ENCODE measurements around the gene FLII.

- TF ChIP-seq TP53 (CRISPR knock-in tag; IDR thresholded peaks at IDR 0.05) (no peak), CTCF (IDR thresholded peaks at IDR 0.05) (no peak), ESRRA (CRISPR knock-in tag; IDR thresholded peaks at IDR 0.05; ENCODE audit: borderline replicate concordance) (no peak), ZNF396 (CRISPR knock-in tag; IDR thresholded peaks at IDR 0.05; ENCODE audit: borderline replicate concordance) (no peak), ATF1 (CRISPR knock-in tag; IDR thresholded peaks at IDR 0.05) (no peak), JUN (CRISPR knock-in tag; IDR thresholded peaks at IDR 0.05) (no peak), NFYB (CRISPR knock-in tag; conservative IDR thresholded peaks at IDR 0.05; ENCODE audit: low read depth) (no peak), ZNF121 (CRISPR knock-in tag; IDR thresholded peaks at IDR 0.05) (no peak), NR2C2 (CRISPR knock-in tag; IDR thresholded peaks at IDR 0.05) (no peak), ZNF425 (CRISPR knock-in tag; conservative IDR thresholded peaks at IDR 0.05) (no peak), ZNF512 (CRISPR knock-in tag; IDR thresholded peaks at IDR 0.05; ENCODE audit: borderline replicate concordance) (no peak), MLX (CRISPR knock-in tag; IDR thresholded peaks at IDR 0.05) (no peak)
These were observed 11.8 kb upstream of the FLII start for GRCh38 chr17:18270046-18270931.

Data from WTC11 (cell line).